ENCODE measurements around the gene ZFAND5.

Gene ZFAND5

DNA sequence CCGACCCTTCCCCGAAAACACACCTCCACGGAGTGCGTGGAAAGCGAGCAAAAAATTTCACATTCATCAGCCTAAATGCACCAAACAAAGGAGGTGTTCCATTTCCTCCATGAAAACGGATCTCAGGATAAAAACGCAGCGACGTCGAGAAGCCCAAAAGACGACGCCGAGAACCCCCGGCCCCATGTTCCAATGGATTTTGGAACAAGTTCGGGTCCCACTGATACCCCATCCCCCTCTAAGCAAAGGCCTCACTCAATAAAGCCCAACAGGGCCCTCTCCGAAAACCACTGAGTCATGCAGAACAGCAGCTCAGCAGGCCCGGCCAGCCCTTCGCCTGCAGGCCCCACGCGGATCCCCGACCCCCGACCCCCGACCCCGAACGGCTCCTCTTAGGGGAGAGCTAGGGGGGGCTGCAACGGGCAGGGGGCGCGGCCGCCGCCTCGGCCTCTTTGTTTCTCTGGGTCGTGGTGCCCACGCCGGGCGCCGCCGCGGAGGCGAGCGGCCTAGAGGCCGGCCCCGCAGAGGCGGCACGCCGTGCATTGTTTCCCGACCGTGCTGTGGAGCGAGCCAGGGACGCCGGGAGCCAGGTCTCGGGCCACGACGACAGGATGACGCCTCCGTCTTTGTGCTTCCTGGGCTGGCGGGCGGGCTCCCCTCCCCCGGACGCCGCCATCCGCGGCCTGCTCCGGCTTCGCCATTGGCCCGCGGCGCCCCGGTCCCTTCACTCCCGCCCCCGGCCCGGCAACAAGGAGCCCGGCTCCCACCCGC, 915 bp downstream of the ZFAND5 start:
- Histone ChIP-seq H3K79me2 (ENCODE audit: insufficient read depth, low read length) (peaks cover 59% of the 10 kb centered on the region), H3K27me3 (ENCODE audit: insufficient read depth, low read length, poor library complexity, severe bottlenecking) (peaks cover 6% of the 10 kb centered on the region)

DNA sequence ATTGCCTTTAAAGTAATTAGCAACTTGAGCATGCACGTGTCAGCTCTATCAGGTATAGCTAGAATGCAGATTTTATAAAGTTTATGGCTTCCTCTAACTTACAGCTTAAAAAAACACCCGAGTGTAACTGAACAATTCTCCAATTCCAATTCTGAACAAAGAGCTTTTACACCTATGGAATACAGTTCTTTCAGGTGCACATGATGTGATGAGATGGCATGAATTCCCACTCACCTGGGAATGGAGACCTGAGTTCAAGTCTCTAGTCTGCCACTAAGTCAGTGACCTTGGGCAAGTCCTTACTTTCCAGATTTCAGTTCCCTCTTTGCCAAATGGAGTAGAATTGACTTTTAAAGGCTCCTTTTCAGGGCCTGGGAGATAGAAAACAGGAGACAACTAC, 1.8 kb downstream of the ZFAND5 start:
- H3F3A ChIP-seq (ENCODE audit: low read depth), result no peaks in the 10 kb centered on the region
- peaks cover 32% of the 10 kb centered on the region for H3K36me3 ChIP-seq (ENCODE audit: insufficient read depth, low read length)
- peak overlapping the region; percentile 99 for H3K4me2 ChIP-seq (ENCODE audit: low read depth, low read length, poor library complexity, severe bottlenecking)
- H3K9me3 ChIP-seq (ENCODE audit: insufficient read depth, low read depth, low read length), result no peaks in the 10 kb centered on the region
- no peaks in the 10 kb centered on the region for H3K9me2 ChIP-seq (replicated peaks; ENCODE audit: low read depth, low read length)
- peaks cover 6% of the 10 kb centered on the region for H3K27me3 ChIP-seq (ENCODE audit: insufficient read depth, low read length, poor library complexity, severe bottlenecking)
- H3K4me3 ChIP-seq (ENCODE audit: low read length, poor library complexity, severe bottlenecking), result peak overlapping the region; percentile 90
- H3K79me2 ChIP-seq (ENCODE audit: insufficient read depth, low read length), result peaks cover 67% of the 10 kb centered on the region
- H2AFZ ChIP-seq (ENCODE audit: low read length), result no peak overlapping the region
- peaks cover 64% of the 10 kb centered on the region for H4K20me1 ChIP-seq (ENCODE audit: insufficient read depth, low read length, poor library complexity, severe bottlenecking)
- H3K4me1 ChIP-seq (ENCODE audit: insufficient read depth, low read length, poor library complexity, severe bottlenecking), result peaks cover 54% of the 10 kb centered on the region
- no peak for TF ChIP-seq EZH2phosphoT487 (IDR thresholded peaks at IDR 0.05; ENCODE audit: borderline replicate concordance)
- TF ChIP-seq, protein P1, sequence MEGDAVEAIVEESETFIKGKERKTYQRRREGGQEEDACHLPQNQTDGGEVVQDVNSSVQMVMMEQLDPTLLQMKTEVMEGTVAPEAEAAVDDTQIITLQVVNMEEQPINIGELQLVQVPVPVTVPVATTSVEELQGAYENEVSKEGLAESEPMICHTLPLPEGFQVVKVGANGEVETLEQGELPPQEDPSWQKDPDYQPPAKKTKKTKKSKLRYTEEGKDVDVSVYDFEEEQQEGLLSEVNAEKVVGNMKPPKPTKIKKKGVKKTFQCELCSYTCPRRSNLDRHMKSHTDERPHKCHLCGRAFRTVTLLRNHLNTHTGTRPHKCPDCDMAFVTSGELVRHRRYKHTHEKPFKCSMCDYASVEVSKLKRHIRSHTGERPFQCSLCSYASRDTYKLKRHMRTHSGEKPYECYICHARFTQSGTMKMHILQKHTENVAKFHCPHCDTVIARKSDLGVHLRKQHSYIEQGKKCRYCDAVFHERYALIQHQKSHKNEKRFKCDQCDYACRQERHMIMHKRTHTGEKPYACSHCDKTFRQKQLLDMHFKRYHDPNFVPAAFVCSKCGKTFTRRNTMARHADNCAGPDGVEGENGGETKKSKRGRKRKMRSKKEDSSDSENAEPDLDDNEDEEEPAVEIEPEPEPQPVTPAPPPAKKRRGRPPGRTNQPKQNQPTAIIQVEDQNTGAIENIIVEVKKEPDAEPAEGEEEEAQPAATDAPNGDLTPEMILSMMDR (conservative IDR thresholded peaks at IDR 0.05; ENCODE audit: low read length), result no peak
- H3K9ac ChIP-seq (ENCODE audit: low read depth, low read length, poor library complexity, severe bottlenecking), result peak overlapping the region; percentile 92

More for the DNA sequence above, 915 bp downstream of the ZFAND5 start:
- Histone ChIP-seq H3K4me2 (ENCODE audit: low read depth, low read length, poor library complexity, severe bottlenecking) (peak overlapping the region; percentile 99), H3K9me3 (ENCODE audit: insufficient read depth, low read depth, low read length) (no peaks in the 10 kb centered on the region), H3K9me2 (replicated peaks; ENCODE audit: low read depth, low read length) (no peaks in the 10 kb centered on the region), H3K4me1 (ENCODE audit: insufficient read depth, low read length, poor library complexity, severe bottlenecking) (peaks cover 50% of the 10 kb centered on the region), H3K36me3 (ENCODE audit: insufficient read depth, low read length) (peaks cover 23% of the 10 kb centered on the region), H4K20me1 (ENCODE audit: insufficient read depth, low read length, poor library complexity, severe bottlenecking) (peaks cover 55% of the 10 kb centered on the region), H3K9ac (ENCODE audit: low read depth, low read length, poor library complexity, severe bottlenecking) (peak overlapping the region; percentile 92), H3F3A (ENCODE audit: low read depth) (no peaks in the 10 kb centered on the region), H2AFZ (ENCODE audit: low read length) (no peak overlapping the region), H3K4me3 (ENCODE audit: low read length, poor library complexity, severe bottlenecking) (peak overlapping the region; percentile 90)
- TF ChIP-seq EZH2phosphoT487 (IDR thresholded peaks at IDR 0.05; ENCODE audit: borderline replicate concordance), result no peak
- TF ChIP-seq, protein P1 (conservative IDR thresholded peaks at IDR 0.05; ENCODE audit: low read length), result no peak

DNA sequence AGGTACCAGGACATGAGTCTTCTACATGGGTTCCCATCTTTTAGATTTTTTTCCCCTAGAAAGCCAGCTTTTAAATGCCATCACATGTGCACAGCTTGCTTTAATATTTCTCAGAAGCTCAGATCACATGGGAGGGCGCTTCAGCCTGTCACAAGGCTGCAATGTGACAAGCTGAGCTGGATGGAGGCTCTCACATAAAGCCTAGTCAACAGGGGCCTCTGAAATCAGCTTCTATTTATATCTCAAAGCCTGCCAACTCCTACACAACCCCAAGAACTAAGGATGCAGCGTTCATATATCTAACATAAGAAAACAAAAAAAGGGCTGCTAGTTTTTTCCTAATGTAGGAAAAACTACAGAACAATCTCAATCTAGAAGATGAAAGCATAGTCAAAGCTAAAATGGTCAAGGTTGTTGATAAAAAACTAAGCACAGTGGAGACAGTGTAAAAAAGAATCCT, 2.3 kb downstream of the ZFAND5 start:
- peaks cover 37% of the 10 kb centered on the region for H3K36me3 ChIP-seq (ENCODE audit: insufficient read depth, low read length)
- peaks cover 72% of the 10 kb centered on the region for H3K79me2 ChIP-seq (ENCODE audit: insufficient read depth, low read length)
- peak overlapping the region; percentile 92 for H3K9ac ChIP-seq (ENCODE audit: low read depth, low read length, poor library complexity, severe bottlenecking)
- H4K20me1 ChIP-seq (ENCODE audit: insufficient read depth, low read length, poor library complexity, severe bottlenecking), result peaks cover 69% of the 10 kb centered on the region
- no peaks in the 10 kb centered on the region for H3F3A ChIP-seq (ENCODE audit: low read depth)
- H3K27me3 ChIP-seq (ENCODE audit: insufficient read depth, low read length, poor library complexity, severe bottlenecking), result peaks cover 6% of the 10 kb centered on the region
- H3K4me2 ChIP-seq (ENCODE audit: low read depth, low read length, poor library complexity, severe bottlenecking), result peak overlapping the region; percentile 99
- no peak overlapping the region for H2AFZ ChIP-seq (ENCODE audit: low read length)
- H3K9me3 ChIP-seq (ENCODE audit: insufficient read depth, low read depth, low read length), result no peaks in the 10 kb centered on the region
- peaks cover 59% of the 10 kb centered on the region for H3K4me1 ChIP-seq (ENCODE audit: insufficient read depth, low read length, poor library complexity, severe bottlenecking)
- no peak for TF ChIP-seq EZH2phosphoT487 (IDR thresholded peaks at IDR 0.05; ENCODE audit: borderline replicate concordance)
- TF ChIP-seq, protein P1 (conservative IDR thresholded peaks at IDR 0.05; ENCODE audit: low read length), result no peak
- no peaks in the 10 kb centered on the region for H3K9me2 ChIP-seq (replicated peaks; ENCODE audit: low read depth, low read length)
- H3K4me3 ChIP-seq (ENCODE audit: low read length, poor library complexity, severe bottlenecking), result peak overlapping the region; percentile 90
